Stimulated activated CD4-positive, alpha-beta T cell treated with anti-CD3 and anti-CD28 coated beads, TNF-alpha, amount 100 ng/mL, for 4 hours (primary cell): Measurements from ENCODE around the gene CCDC116.
"Not testable (repeated sequence)": the region's sequence is repeated elsewhere in the genome, so short reads cannot be mapped to it uniquely, and the experiment has no call there.

ENCODE experiments used
- DNase-seq, 3 experiments: peaks; one replicate each; pipeline ENCODE4 v3.0.0-alpha.2; 2020; ENCODE audit warnings: low read depth in 3 of 3

CCDC116 gene

GRCh38 chr22:21632237-21632895 is at the start of gene CCDC116:
TSS of gene CCDC116 (plus strand) at chr22:21632760. CDS start at chr22:21633182, 422 bp downstream.
- DNase-seq = peak in 2 of 3 experiments; percentile 30 to 36

- no peak for DNase-seq
Measured at GRCh38 chr22:21582801-21583740, 49.5 kb upstream of the CCDC116 start.

- DNase-seq = no peak
Measured at GRCh38 chr22:21585389-21585788, 47.2 kb upstream of the CCDC116 start.

- no peak for DNase-seq
Measured at GRCh38 chr22:21587803-21588611, 44.6 kb upstream of the CCDC116 start.

- DNase-seq = no peak
Measured at GRCh38 chr22:21589396-21589795, 43.2 kb upstream of the CCDC116 start.

- DNase-seq = no peak
Measured at GRCh38 chr22:21590809-21591641, 41.5 kb upstream of the CCDC116 start.

GRCh38 chr22:21591695-21592094 is 40.9 kb upstream of the CCDC116 start:
- no peak for DNase-seq

GRCh38 chr22:21592422-21592821 is 40.1 kb upstream of the CCDC116 start:
- no peak for DNase-seq

- DNase-seq = no peak
Measured at GRCh38 chr22:21593406-21594232, 38.9 kb upstream of the CCDC116 start.

GRCh38 chr22:21594865-21595452 is 37.6 kb upstream of the CCDC116 start:
- no peak for DNase-seq

- DNase-seq = not testable (repeated sequence)
Measured at GRCh38 chr22:21596356-21597135, 36.0 kb upstream of the CCDC116 start.

- no peak for DNase-seq
Measured at GRCh38 chr22:21598302-21598701, 34.3 kb upstream of the CCDC116 start.

GRCh38 chr22:21599053-21599893 is 33.3 kb upstream of the CCDC116 start:
- DNase-seq = no peak

GRCh38 chr22:21602579-21602978 is 30.0 kb upstream of the CCDC116 start:
- DNase-seq = no peak

- DNase-seq = no peak
Measured at GRCh38 chr22:21603973-21604372, 28.6 kb upstream of the CCDC116 start.

- DNase-seq = no peak
Measured at GRCh38 chr22:21605887-21606564, 26.5 kb upstream of the CCDC116 start.

- DNase-seq = no peak
Measured at GRCh38 chr22:21606775-21607174, 25.8 kb upstream of the CCDC116 start.
